GM21723 (cell line): ENCODE results near the gene PCNT.
"Not testable (repeated sequence)": the region's sequence is repeated elsewhere in the genome, so short reads cannot be mapped to it uniquely, and the experiment has no call there.

ENCODE experiments used
- ATAC-seq: cut with Tn5 transposase; IDR thresholded peaks from one replicate; pipeline ENCODE4 v1.9.1; 2021; ENCODE audit warnings: mild to moderate bottlenecking, moderate library complexity; ENCODE audit not compliant: unreplicated experiment

The PCNT gene

DNA sequence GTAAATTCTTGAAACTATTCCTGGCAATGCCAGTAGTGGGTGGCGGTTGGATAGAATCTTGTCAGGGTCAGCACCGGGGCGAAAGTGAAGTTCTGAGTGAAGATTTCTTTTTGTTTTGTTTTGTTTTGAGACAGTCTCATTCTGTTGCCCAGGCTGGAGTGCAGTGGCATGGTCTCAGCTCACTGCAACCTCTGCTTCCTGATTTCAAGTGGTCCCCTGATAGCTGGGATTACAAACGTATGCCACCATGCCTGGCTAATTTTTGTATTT, 33.3 kb downstream of the PCNT start:
- peak; percentile 43 for ATAC-seq

DNA sequence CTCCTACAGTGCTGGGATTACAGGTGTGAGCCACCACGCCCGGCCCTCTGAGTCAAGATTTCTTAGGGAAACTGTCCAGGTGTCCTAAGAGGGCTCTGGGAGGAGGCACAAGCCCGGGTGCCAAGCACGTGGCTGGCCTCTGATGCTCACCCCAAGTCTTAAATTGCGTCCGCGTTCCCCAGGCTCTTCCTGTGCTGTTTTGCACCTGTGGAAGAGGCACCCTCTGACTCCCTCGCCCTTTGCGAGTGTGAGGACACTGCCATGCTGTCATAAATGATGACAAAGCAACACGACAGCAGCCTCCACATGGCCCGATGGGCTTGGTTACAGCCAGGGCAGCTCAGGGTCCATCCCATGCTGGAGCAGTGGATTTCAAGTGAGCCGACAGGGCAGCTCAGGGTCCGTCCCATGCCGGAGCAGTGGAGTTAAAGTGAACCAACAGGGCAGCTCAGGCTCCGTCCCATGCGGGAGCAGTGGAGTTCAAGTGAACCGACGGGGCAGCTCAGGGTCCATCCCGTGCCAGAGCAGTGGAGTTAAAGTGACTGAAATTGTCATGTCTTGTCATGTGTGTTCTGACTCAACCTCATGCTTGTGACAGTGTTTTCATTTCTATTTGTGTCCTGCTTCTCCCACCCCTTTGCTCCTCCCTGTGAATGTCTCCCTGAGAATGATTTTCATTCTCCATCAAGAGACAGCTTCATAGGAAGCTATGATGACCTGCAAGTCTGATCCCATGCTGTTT, 33.9 kb downstream of the PCNT start:
- no peak for ATAC-seq

GRCh38 chr21:46361176-46361575, 37.2 kb downstream of the PCNT start:
- no peak for ATAC-seq

GRCh38 chr21:46361935-46362334, 38.0 kb downstream of the PCNT start:
- no peak for ATAC-seq

DNA sequence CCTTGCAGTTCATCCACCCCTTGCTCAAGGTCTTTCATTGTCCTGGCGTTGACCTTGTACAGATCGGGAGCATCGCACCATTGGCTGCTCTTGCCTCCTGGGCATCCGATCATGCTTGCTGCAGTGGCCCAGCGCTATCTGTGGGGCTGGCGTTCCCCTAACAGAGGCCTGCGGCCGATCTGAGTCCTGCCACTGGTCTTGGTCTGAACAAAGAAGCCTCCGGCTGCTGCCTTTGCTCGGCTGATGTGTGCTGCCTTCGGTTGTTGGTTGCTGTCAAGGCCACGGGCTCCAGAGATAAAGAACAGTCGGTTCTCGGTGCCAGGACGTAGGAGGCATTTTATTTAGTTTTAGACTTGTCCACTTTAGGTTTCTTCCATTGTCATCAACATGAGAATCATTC, 39.0 kb downstream of the PCNT start:
- no peak for ATAC-seq

- no peak for ATAC-seq
Observed at GRCh38 chr21:46363698-46364097, 39.7 kb downstream of the PCNT start.

- no peak for ATAC-seq
Observed at GRCh38 chr21:46366091-46366490, 42.1 kb downstream of the PCNT start.

- no peak for ATAC-seq
Observed at GRCh38 chr21:46366561-46366960, 42.6 kb downstream of the PCNT start.

GRCh38 chr21:46366966-46367365, 43.0 kb downstream of the PCNT start:
- no peak for ATAC-seq

- peak; percentile 70 for ATAC-seq
Observed at GRCh38 chr21:46368533-46369285, 44.8 kb downstream of the PCNT start.

GRCh38 chr21:46369520-46370235, 45.7 kb downstream of the PCNT start:
- ATAC-seq: no peak

GRCh38 chr21:46371204-46372013, 47.5 kb downstream of the PCNT start:
- ATAC-seq: no peak

DNA sequence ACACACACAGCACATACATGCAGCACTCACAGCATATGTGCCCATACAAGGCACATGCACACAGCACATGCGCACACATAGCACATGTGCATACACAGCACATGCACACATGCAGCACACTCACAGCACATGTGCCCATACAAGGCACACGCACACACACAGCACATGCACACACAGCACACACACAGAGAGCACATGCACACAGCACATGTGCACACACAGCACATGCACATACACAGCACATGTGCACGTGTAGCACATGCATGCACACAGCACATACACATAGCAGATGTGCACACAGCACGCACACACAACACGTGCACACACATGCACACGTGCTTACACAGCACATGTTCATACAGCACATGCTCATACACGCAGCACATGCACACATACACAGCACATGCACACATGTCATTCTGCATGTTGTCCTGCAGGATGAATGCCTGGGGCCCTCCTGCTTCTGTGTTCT, 48.1 kb downstream of the PCNT start:
- no peak for ATAC-seq

- not testable (repeated sequence) for ATAC-seq
Observed at GRCh38 chr21:46372947-46373346, 49.0 kb downstream of the PCNT start.

- ATAC-seq: no peak
Observed at GRCh38 chr21:46374761-46375389, 50.9 kb downstream of the PCNT start.

GRCh38 chr21:46375560-46376230, 51.7 kb downstream of the PCNT start:
- ATAC-seq: no peak

GRCh38 chr21:46376231-46376628, 52.3 kb downstream of the PCNT start:
- ATAC-seq: no peak

DNA sequence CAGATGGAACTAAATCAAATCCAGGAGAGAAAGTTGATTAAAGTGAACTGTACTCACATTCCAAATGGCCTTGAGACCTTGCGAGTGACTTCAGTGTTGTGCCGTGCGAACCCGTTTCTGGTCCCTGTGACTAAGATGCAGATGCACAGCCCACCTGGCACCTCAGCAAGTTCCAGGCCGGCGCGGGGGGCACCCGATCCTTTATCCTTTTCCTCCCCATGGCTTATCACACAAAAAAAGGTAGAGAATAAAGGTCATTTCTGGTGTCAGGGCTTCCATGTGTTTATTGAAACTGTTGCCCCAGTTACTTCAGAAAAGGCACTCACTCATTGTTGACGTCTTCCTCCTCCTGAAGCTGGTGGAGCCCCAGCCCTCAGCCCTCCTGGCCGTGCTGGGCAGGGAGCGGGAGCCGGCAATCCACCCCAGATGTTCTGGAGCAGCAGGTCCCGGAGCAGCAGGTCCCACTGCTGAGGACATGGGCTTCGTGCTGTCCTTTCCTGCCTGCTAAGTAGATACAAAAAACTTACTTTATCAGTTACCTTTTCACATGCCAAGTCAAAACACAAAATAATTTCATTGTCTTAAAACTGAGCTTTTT, 53.0 kb downstream of the PCNT start:
- ATAC-seq: no peak

DNA sequence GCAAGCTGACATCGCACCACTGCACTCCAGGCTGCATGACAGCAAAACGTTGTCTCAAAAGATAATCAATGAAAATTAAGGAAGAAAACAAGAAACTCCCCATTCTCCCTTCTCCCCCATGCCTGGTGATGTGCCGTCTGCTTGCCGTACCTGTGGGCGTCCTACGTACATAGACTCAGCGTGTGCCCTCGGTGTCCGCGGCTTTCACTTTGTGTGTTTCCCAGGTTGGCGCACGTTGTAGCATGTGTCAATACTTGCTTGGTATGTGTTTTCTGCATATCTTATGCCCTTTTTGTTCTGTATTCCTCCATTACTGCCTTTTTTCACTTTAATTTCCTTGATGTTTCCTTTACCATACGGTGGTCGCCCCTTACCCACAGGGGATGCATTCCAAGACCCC, 53.8 kb downstream of the PCNT start:
- ATAC-seq: no peak

GRCh38 chr21:46379105-46379504, 55.1 kb downstream of the PCNT start:
- no peak for ATAC-seq
